BLaER1 (cell line): Measurements from ENCODE around the gene DNAH9.

Experiments used
- H3K27ac ChIP-seq: shearing (Covaris generic); formaldehyde crosslinking; 2 replicates; pipeline ENCODE4 v1.8.1; 2022
- H3K27me3 ChIP-seq: shearing (Covaris generic); formaldehyde crosslinking; 2 replicates; pipeline ENCODE4 v1.8.1; 2022
- H3K36me3 ChIP-seq: shearing (Covaris generic); formaldehyde crosslinking; 2 replicates; pipeline ENCODE4 v1.8.1; 2022
- H3K4me1 ChIP-seq: shearing (Covaris generic); formaldehyde crosslinking; 2 replicates; pipeline ENCODE4 v1.8.1; 2022
- H3K4me2 ChIP-seq: shearing (Covaris generic); formaldehyde crosslinking; 2 replicates; pipeline ENCODE4 v1.8.1; 2022
- H3K4me3 ChIP-seq: shearing (Covaris generic); formaldehyde crosslinking; 2 replicates; pipeline ENCODE4 v1.8.1; 2022
- H3K9ac ChIP-seq: shearing (Covaris generic); formaldehyde crosslinking; 2 replicates; pipeline ENCODE4 v1.8.1; 2022
- H3K9me3 ChIP-seq: shearing (Covaris generic); formaldehyde crosslinking; 2 replicates; pipeline ENCODE4 v1.8.1; 2022
- H4K20me1 ChIP-seq: shearing (Covaris generic); formaldehyde crosslinking; 2 replicates; pipeline ENCODE4 v1.8.1; 2022
- Cebpa-rat ChIP-seq: shearing (Covaris generic); IDR thresholded peaks from 2 replicates; pipeline ENCODE4 v1.8.1; 2022

DNAH9 gene

GRCh38 chr17:11979795-11980194 is 381.5 kb downstream of the DNAH9 start:
- H3K9ac ChIP-seq: no peak overlapping the region
- H3K9me3 ChIP-seq: no peaks in the 10 kb centered on the region
- H3K27me3 ChIP-seq: no peaks in the 10 kb centered on the region
- peaks cover 57% of the 10 kb centered on the region for H3K36me3 ChIP-seq
- H3K27ac ChIP-seq: no peak overlapping the region
- no peak overlapping the region for H3K4me2 ChIP-seq
- TF ChIP-seq Cebpa-rat: no peak
- no peak overlapping the region for H3K4me3 ChIP-seq
- H4K20me1 ChIP-seq: no peaks in the 10 kb centered on the region
- no peaks in the 10 kb centered on the region for H3K4me1 ChIP-seq

DNA sequence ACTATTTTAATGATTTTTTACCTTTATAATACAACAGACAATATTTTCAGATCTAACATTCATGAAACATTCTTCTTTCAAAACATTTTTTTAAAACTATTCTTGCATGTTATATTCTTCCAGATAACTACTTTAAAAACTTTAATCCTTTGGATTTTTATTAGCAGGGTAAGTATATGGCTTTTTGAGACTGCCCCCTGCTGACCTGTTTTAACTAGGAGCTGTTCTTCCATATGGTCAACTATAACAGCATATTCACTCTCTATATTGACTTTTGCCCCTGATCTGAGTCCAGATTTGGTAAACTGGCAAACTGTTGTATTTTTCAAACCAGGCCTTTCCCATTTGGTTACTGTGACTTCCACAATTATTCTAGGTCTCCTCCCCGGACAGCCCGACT is 382.5 kb downstream of the DNAH9 start:
- H3K27me3 ChIP-seq: no peaks in the 10 kb centered on the region
- H3K9me3 ChIP-seq: no peaks in the 10 kb centered on the region
- no peak overlapping the region for H3K4me3 ChIP-seq
- H3K4me1 ChIP-seq: no peaks in the 10 kb centered on the region
- no peak overlapping the region for H3K4me2 ChIP-seq
- H3K9ac ChIP-seq: no peak overlapping the region
- no peak overlapping the region for H3K27ac ChIP-seq
- no peak for TF ChIP-seq Cebpa-rat
- H3K36me3 ChIP-seq: peaks cover 67% of the 10 kb centered on the region
- H4K20me1 ChIP-seq: no peaks in the 10 kb centered on the region

DNA sequence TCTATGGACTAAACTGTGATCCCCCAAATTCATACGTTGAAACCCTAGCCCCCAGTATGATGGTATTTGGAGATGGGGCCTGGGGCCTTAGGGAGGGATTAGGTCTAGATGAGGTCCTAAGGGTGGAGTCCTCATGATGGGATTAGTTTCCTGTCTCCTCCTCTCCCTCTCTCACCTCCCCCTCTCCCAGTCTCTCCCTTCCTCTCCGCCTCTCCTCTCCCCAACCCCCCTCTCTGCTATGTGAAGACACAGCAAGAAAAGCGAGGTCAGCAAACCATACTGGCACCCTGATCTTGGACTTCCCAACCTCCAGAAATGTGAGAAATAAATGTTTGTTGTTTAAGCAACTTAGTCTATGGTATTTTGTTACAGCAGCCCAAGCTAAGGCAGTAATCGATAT is 383.6 kb downstream of the DNAH9 start:
- Histone ChIP-seq H4K20me1 (no peaks in the 10 kb centered on the region), H3K27me3 (no peaks in the 10 kb centered on the region), H3K4me2 (no peak overlapping the region), H3K4me1 (no peaks in the 10 kb centered on the region), H3K9me3 (no peaks in the 10 kb centered on the region), H3K9ac (no peak overlapping the region), H3K4me3 (no peak overlapping the region), H3K27ac (no peak overlapping the region), H3K36me3 (peaks cover 70% of the 10 kb centered on the region)
- TF ChIP-seq Cebpa-rat: no peak

GRCh38 chr17:11986179-11986941 is 388.1 kb downstream of the DNAH9 start:
- Histone ChIP-seq H3K36me3 (peaks cover 72% of the 10 kb centered on the region), H3K4me2 (no peak overlapping the region), H3K9me3 (no peaks in the 10 kb centered on the region), H3K27me3 (no peaks in the 10 kb centered on the region), H4K20me1 (no peaks in the 10 kb centered on the region), H3K4me1 (no peaks in the 10 kb centered on the region), H3K27ac (no peak overlapping the region), H3K4me3 (no peak overlapping the region), H3K9ac (no peak overlapping the region)
- TF ChIP-seq Cebpa-rat: no peak

DNA sequence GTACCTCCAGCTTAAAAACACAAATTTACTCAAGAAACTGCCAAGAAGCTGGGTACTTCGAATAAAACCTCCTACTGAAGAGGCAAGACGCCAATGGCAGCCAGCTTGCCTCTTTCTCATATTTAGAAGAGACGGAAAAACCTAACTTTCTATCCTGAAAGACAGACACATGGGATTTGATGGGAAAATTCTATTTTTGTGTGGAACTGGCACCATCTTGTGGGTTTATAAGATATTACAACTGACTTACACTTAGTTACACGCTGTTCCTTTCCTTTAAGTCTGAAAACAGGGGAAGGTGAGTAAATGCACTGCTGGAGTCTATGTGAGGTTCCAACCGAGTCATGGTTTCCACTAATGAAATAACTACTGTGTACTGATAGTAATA is 388.7 kb downstream of the DNAH9 start:
- no peak overlapping the region for H3K9ac ChIP-seq
- H3K9me3 ChIP-seq: no peaks in the 10 kb centered on the region
- no peaks in the 10 kb centered on the region for H4K20me1 ChIP-seq
- H3K4me1 ChIP-seq: no peaks in the 10 kb centered on the region
- no peaks in the 10 kb centered on the region for H3K27me3 ChIP-seq
- H3K4me2 ChIP-seq: no peak overlapping the region
- no peak overlapping the region for H3K4me3 ChIP-seq
- no peak overlapping the region for H3K27ac ChIP-seq
- TF ChIP-seq Cebpa-rat: no peak
- H3K36me3 ChIP-seq: peaks cover 74% of the 10 kb centered on the region

DNA sequence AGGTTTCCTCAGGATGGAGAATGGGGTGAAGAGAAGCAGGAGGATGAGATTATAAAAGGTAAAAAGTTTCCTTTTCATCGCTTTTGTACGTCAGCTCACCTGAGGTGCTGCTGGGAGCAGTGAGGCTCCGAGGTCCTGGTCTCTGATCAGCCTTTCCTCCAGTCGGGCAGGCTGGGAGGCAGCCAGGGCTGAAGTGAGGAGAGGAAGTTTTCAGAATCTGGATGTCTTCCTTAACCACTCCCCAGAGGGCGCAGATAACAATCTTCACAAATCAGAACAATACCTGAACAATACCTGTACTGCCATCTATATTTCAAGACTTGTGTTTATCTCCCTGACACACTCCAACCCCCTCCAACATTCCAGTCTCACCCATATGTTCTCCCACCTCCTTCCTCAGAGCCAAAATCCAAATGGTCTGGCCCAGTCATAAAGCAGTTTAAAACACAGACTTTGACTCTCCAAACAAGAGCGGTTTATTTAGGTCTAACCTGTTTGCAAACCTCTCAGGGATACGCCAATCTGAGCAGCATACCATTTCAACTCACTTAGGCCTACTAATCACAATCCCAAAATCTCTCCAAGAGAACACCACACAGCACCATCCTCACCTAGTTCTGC is 392.2 kb downstream of the DNAH9 start:
- Histone ChIP-seq H3K9ac (no peak overlapping the region), H3K36me3 (peaks cover 50% of the 10 kb centered on the region), H4K20me1 (no peaks in the 10 kb centered on the region), H3K4me1 (peaks cover 1% of the 10 kb centered on the region; the same call in 1 of the 2 replicates), H3K27ac (no peak overlapping the region), H3K4me3 (no peak overlapping the region), H3K9me3 (no peaks in the 10 kb centered on the region), H3K4me2 (no peak overlapping the region), H3K27me3 (no peaks in the 10 kb centered on the region)
- no peak for TF ChIP-seq Cebpa-rat

DNA sequence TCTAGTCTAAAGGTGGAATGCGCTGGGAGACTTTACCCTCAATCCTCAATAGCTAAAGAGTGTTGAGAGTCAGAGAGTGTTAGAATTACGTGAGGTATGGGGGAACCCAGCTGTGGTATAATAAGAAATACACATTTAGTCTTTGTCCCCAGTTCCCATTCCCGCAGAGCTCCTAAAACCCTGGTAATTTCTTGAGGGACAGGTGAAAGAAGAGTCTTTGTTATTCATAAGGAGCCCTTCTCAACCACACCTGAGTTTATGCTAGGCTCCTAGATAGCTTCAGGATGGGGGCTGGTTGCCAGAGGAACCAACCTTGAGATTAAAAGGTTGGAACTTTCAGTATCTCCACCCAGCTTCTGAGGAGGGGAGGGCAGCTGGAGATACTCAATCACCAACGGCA is 393.2 kb downstream of the DNAH9 start:
- no peak for TF ChIP-seq Cebpa-rat
- Histone ChIP-seq H3K27ac (no peak overlapping the region), H4K20me1 (no peaks in the 10 kb centered on the region), H3K9ac (no peak overlapping the region), H3K27me3 (no peaks in the 10 kb centered on the region), H3K9me3 (no peaks in the 10 kb centered on the region), H3K36me3 (peaks cover 42% of the 10 kb centered on the region), H3K4me1 (peaks cover 10% of the 10 kb centered on the region), H3K4me2 (no peak overlapping the region), H3K4me3 (no peak overlapping the region)

DNA sequence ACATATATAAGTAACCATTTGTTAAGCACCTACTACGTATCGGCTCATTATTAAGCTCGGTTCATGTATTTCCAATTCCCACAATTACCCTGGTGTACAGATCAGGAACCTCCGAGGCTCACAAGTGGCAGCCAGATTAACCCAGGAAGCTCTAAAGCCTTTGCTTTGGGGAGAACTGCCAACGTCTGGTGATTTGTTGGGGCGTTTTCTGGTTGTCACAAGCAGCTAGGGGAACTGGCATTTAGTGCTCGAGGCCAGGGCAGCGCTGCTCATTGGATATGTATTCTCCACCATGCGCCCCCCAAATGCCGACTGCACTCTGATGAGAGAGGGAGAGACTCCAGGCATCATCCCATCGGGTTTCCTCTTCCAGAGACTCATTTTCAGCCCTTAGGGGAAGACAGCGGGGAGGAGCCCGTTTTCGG is 398.5 kb downstream of the DNAH9 start:
- Histone ChIP-seq H3K4me3 (peak overlapping the region; percentile 90), H4K20me1 (no peaks in the 10 kb centered on the region), H3K4me1 (peaks cover 14% of the 10 kb centered on the region), H3K27me3 (no peaks in the 10 kb centered on the region), H3K9ac (peak overlapping the region; percentile 90), H3K4me2 (peak overlapping the region; percentile 82), H3K36me3 (peaks cover 12% of the 10 kb centered on the region), H3K9me3 (no peaks in the 10 kb centered on the region), H3K27ac (peak overlapping the region; percentile 91)
- no peak for TF ChIP-seq Cebpa-rat

DNA sequence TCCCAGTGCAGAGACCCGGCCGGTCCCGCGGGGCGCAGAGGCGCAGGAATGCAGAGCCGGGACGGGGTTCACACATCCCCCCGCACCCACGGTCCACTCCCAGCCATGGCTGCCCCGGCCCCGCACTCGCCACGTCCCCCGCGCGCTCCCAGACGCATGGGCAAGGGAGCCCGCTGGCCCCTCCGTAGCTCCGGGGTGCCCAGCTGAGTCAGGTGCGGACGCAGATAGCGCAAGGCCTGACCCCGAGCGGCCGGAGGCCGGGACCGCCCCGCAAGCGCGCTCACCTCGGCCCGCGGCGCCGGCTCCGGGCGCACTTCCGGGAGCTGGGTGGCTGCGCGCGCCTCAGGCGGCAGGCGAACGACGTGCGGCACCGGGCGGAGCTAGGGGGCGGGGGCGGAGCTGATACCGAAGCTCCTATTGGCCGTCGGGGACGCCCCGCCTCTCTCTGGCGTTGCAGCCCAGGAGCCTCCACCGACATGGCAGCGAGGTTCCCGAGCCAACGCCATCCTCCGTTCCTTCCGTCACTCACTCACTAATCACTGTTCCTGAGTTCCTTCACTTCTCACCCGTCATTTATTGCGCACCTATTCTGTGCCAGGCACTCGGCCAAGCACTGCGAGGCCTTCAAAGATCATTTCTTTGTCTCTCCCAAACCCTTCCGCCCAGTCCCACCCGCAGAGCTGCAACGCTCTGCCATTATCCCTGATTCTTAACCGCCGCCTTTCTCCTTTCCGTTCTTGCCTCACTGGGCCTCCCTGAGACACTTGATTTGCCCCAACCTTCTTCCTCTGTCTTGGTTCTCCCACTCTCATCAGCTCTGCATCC is 399.1 kb downstream of the DNAH9 start, which contains the start of gene ZNF18:
Gene ZNF18, minus strand, starts transcription at position 329 of the 825 bp plus-strand sequence. CDS start 4,646 bp downstream, outside the sequence.
- Histone ChIP-seq H3K27me3 (no peaks in the 10 kb centered on the region), H3K27ac (peak within 1 kb of the TSS; percentile 91), H3K9me3 (no peaks in the 10 kb centered on the region)

GRCh38 chr17:11997972-11998233 is 399.6 kb downstream of the DNAH9 start:
- Histone ChIP-seq H3K4me3 (peak overlapping the region; percentile 90), H3K4me2 (peak overlapping the region; percentile 76), H3K9ac (peak overlapping the region; percentile 90), H4K20me1 (no peaks in the 10 kb centered on the region), H3K36me3 (peaks cover under 1% of the 10 kb centered on the region; the same call in 1 of the 2 replicates), H3K4me1 (peaks cover 14% of the 10 kb centered on the region), H3K27me3 (no peaks in the 10 kb centered on the region), H3K9me3 (no peaks in the 10 kb centered on the region), H3K27ac (peak overlapping the region; percentile 91)
- TF ChIP-seq Cebpa-rat: no peak

More for the DNA sequence above, 399.1 kb downstream of the DNAH9 start, which contains the start of gene ZNF18:
- no peak for TF ChIP-seq Cebpa-rat
- H3K4me3 ChIP-seq: peak within 1 kb of the TSS; percentile 90
- H4K20me1 ChIP-seq: no peaks in the 10 kb centered on the region
- peaks cover 6% of the 10 kb centered on the region for H3K36me3 ChIP-seq
- peak within 1 kb of the TSS; percentile 82 for H3K4me2 ChIP-seq
- H3K4me1 ChIP-seq: peaks cover 14% of the 10 kb centered on the region
- peak within 1 kb of the TSS; percentile 90 for H3K9ac ChIP-seq
